COLO668 (cell line): ENCODE measurements around the gene GREM2.

ENCODE experiments used
- DNase-seq: peaks from one replicate; lab custom pipeline; 2025; ENCODE audit not compliant: unreplicated experiment; lab: John Stamatoyannopoulos, UW

GREM2 gene

GRCh38 chr1:240462766-240463395, 149.1 kb downstream of the GREM2 start:
- no peak for DNase-seq

DNA sequence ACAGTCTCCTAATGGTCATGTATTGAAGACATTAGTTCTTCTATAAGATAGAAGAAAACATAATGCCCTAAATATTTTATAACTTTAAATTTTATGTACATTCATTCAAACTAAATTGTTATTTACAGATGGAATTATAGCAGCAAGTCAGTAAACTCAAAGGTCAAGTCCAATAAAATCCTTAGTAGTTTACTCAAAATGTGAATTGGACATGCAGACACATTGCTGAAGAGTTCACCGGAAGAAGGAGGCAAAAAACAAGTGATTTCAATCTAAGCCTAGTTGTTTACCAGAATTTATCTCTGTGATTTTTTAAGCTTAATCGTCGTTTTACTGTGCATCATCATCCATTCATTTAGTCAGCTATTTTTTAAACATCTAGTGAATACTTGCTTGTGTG, 149.7 kb downstream of the GREM2 start:
- DNase-seq: no peak

DNA sequence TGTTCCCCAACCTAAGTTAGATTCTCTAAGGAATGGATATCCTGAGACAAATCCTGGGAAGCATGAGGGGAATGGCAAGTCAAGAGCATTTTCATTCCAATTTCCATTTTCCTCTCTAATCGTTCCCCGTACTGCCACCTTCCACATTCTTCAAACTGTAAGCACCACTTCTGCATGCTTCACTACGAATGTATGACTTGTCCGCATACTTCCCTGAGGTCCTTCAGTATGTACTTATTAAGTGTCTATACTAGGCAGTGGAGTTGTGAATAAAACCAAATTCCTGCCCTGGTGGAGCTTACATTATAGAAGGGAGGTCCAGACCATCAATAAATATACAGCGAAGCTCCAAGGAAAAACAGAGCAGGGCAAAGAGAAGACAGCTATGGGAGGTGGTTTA, 154.8 kb downstream of the GREM2 start:
- no peak for DNase-seq

DNA sequence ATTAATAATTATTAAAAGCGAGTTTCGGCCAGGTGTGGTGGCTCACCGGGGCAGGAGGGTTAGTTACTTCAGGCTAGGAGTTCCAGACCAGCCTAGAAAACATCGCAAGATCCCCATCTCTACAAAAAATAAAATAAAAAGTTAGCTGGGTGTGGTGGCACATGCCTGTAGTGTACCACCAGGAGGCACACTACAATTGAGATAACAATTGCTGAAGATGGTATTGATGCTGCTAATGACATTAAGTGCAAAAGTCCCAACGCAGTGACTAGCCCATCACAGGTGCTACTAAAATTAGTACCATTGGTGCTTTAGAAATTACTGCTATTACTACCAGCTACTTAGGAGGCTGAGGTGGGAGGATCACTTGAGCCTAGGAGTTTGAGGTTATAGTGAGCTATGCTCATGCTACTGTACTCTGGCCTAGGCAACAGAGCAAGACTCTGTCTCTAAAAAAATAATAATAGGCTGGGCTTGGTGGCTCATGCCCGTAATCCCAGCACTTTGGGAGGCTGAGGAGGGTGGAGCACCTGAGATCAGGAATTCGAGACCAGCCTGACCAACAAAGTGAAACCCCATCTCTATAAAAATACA, 156.6 kb downstream of the GREM2 start:
- no peak for DNase-seq

- no peak for DNase-seq
These were observed 166.6 kb downstream of the GREM2 start for GRCh38 chr1:240445369-240445768.

DNA sequence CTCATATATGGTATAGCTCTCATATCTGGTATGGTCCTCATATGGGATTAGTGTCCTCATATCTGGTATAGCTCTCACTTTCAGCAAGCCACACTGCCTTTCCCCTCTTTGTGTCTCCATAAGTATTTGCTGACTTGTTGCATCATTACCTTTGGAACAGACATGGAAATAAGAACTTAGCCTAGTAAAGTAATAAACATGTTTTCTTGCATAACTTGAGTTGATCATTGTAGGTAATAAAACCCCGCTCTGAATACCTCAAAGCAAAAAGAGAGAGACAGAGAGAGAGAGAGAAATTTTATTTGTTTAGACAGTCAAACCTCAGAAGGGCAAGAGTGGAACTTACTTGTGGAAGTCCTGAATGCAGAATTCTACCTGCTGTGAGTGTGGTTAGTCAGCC, 170.3 kb downstream of the GREM2 start:
- no peak for DNase-seq
